Dermis blood vessel endothelial cell (primary cell): ENCODE data around the gene DMRT2. TPM values are rescaled to one million over a fixed set of nuclear protein-coding genes. Genes with fewer than 3 reads are reported as not detected.

Source experiments
- DNase-seq: peaks from one replicate; pipeline ENCODE4 v3.0.0; 2010
- total RNA-seq: library from RNA; depleted of rRNA; stranded (reverse); fragments of >200 nt; gene quantifications from 2 replicates; pipeline ENCODE4 v1.2.3, GENCODE V29; 2014

Gene DMRT2
- total RNA-seq, 1 donor from 2014 or later: not detected

GRCh38 chr9:1047591-1048230, 2.4 kb upstream of the DMRT2 start:
- DNase-seq: peak; percentile 13

- DNase-seq: no peak
Observed at GRCh38 chr9:1048231-1048619, 1.9 kb upstream of the DMRT2 start.

- DNase-seq: no peak
Observed at GRCh38 chr9:1048811-1049210, 1.3 kb upstream of the DMRT2 start.

- no peak for DNase-seq
Observed at GRCh38 chr9:1049641-1050040, 516 bp upstream of the DMRT2 start.

GRCh38 chr9:1051210-1051583, 1.0 kb downstream of the DMRT2 start:
- no peak for DNase-seq

GRCh38 chr9:1051584-1052275, 1.6 kb downstream of the DMRT2 start:
- DNase-seq: peak; percentile 27

GRCh38 chr9:1052365-1053281, 2.5 kb downstream of the DMRT2 start:
- no peak for DNase-seq

GRCh38 chr9:1053282-1053621, 3.1 kb downstream of the DMRT2 start:
- no peak for DNase-seq

GRCh38 chr9:1053986-1054425, 3.8 kb downstream of the DMRT2 start:
- no peak for DNase-seq

GRCh38 chr9:1055166-1055565, 5.0 kb downstream of the DMRT2 start:
- no peak for DNase-seq

GRCh38 chr9:1057910-1058309, 7.8 kb downstream of the DMRT2 start:
- DNase-seq: no peak

- no peak for DNase-seq
Observed at GRCh38 chr9:1058826-1059487, 8.8 kb downstream of the DMRT2 start.

- no peak for DNase-seq
Observed at GRCh38 chr9:1065130-1065529, 15.0 kb downstream of the DMRT2 start.

GRCh38 chr9:1070692-1071091, 20.5 kb downstream of the DMRT2 start:
- no peak for DNase-seq

- no peak for DNase-seq
Observed at GRCh38 chr9:1071730-1072129, 21.6 kb downstream of the DMRT2 start.

GRCh38 chr9:1073497-1073896, 23.3 kb downstream of the DMRT2 start:
- no peak for DNase-seq

- DNase-seq: no peak
Observed at GRCh38 chr9:1077616-1078015, 27.5 kb downstream of the DMRT2 start.

- DNase-seq: no peak
Observed at GRCh38 chr9:1083325-1083913, 33.3 kb downstream of the DMRT2 start.

GRCh38 chr9:1085086-1085485, 34.9 kb downstream of the DMRT2 start:
- DNase-seq: no peak

GRCh38 chr9:1086517-1086916, 36.4 kb downstream of the DMRT2 start:
- no peak for DNase-seq

GRCh38 chr9:1087120-1087881, 37.1 kb downstream of the DMRT2 start:
- no peak for DNase-seq

- no peak for DNase-seq
Observed at GRCh38 chr9:1094749-1095148, 44.6 kb downstream of the DMRT2 start.
